GM10847 (cell line): Measurements from ENCODE around the gene IQCH.

ENCODE experiments used
- POLR2A ChIP-seq: IDR thresholded peaks from 2 replicates; pipeline ENCODE4 v1.6.1; 2011; ENCODE audit not compliant: insufficient read length; ENCODE audit errors: extremely low read depth

Gene IQCH

GRCh38 chr15:67389975-67390374, 135.4 kb downstream of the IQCH start:
- TF ChIP-seq POLR2A: no peak

- TF ChIP-seq POLR2A: no peak
These were observed 140.5 kb downstream of the IQCH start for GRCh38 chr15:67394873-67395639.

GRCh38 chr15:67396114-67396513, 141.5 kb downstream of the IQCH start:
- TF ChIP-seq POLR2A: no peak

GRCh38 chr15:67397139-67397538, 142.6 kb downstream of the IQCH start:
- no peak for TF ChIP-seq POLR2A

- TF ChIP-seq POLR2A: no peak
These were observed 145.3 kb downstream of the IQCH start for GRCh38 chr15:67399925-67400324.

- no peak for TF ChIP-seq POLR2A
These were observed 146.3 kb downstream of the IQCH start for GRCh38 chr15:67400890-67401289.

- no peak for TF ChIP-seq POLR2A
These were observed 146.8 kb downstream of the IQCH start for GRCh38 chr15:67401336-67401735.

- TF ChIP-seq POLR2A: no peak
These were observed 149.0 kb downstream of the IQCH start for GRCh38 chr15:67403428-67404154.

- TF ChIP-seq POLR2A: no peak
These were observed 150.9 kb downstream of the IQCH start for GRCh38 chr15:67405208-67406191.

- TF ChIP-seq POLR2A: no peak
These were observed 151.8 kb downstream of the IQCH start for GRCh38 chr15:67406257-67406861.

GRCh38 chr15:67407786-67408185, 153.2 kb downstream of the IQCH start:
- no peak for TF ChIP-seq POLR2A

GRCh38 chr15:67409175-67409574, 154.6 kb downstream of the IQCH start:
- no peak for TF ChIP-seq POLR2A

- no peak for TF ChIP-seq POLR2A
These were observed 156.9 kb downstream of the IQCH start for GRCh38 chr15:67411486-67411885.

- TF ChIP-seq POLR2A: no peak
These were observed 159.3 kb downstream of the IQCH start for GRCh38 chr15:67413770-67414390.
